Measurements from ENCODE around the gene C1orf159. TPM values are rescaled to one million over a fixed set of nuclear protein-coding genes. Genes with fewer than 3 reads are reported as not detected.
A peak's percentile ranks its signal among the peaks of the same experiment; 100 is the strongest.

The C1orf159 gene
- total RNA-seq, 3 donors from 2014 or later, result 18.4 to 25.3 (median 24.0) TPM

GRCh38 chr1:1116701-1117468 is 996 bp upstream of the C1orf159 start:
- ATAC-seq (peak; percentile 0), DNase-seq (peak in 1 of 3 donors; percentile 68)
- intact Hi-C loops (cut with DNase I, micrococcal nuclease), result no loop called here
- peaks cover 14% of the 10 kb centered on the region for H3K4me1 ChIP-seq (ENCODE audit: low read depth)
- no peaks in the 10 kb centered on the region for H3K36me3 ChIP-seq (ENCODE audit: low read depth)
- H3K4me3 ChIP-seq, result peak overlapping the region; percentile 26
- TF ChIP-seq, protein P1, sequence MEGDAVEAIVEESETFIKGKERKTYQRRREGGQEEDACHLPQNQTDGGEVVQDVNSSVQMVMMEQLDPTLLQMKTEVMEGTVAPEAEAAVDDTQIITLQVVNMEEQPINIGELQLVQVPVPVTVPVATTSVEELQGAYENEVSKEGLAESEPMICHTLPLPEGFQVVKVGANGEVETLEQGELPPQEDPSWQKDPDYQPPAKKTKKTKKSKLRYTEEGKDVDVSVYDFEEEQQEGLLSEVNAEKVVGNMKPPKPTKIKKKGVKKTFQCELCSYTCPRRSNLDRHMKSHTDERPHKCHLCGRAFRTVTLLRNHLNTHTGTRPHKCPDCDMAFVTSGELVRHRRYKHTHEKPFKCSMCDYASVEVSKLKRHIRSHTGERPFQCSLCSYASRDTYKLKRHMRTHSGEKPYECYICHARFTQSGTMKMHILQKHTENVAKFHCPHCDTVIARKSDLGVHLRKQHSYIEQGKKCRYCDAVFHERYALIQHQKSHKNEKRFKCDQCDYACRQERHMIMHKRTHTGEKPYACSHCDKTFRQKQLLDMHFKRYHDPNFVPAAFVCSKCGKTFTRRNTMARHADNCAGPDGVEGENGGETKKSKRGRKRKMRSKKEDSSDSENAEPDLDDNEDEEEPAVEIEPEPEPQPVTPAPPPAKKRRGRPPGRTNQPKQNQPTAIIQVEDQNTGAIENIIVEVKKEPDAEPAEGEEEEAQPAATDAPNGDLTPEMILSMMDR (IDR thresholded peaks at IDR 0.05), result no peak
- peaks cover 6% of the 10 kb centered on the region for H3K9me3 ChIP-seq

DNA sequence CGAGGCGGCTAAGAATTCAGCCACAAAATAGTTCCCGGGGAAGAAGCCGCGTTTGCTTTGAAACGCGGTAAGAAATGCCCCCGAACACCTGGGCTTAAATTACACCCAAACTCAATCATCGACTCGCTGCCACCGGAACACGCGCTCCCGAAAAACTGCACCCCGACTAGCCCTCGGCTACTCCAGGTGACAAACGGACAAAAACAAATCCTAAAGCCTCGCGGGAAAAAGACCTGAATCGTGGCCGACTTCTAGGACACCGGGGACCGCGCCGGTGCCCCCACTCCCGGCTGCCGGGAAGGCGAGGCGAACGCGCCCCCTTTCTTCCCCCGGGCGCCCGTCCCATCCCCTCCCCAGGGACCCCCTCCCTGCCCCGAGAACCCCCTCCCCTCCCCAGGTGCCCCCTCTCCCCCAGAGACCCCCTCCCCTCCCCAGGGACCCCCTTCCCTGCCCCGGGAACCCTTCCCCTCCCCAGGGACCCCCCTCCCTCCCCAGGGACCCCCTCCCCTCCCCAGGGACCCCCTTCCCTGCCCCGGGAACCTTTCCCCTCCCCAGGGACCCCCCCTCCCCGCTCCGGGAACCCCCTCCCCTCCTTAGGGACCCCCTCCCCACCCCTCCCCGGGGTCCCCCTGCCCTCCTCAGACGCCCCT is 628 bp downstream of the C1orf159 start:
- intact Hi-C loops (cut with DNase I, micrococcal nuclease), result no loop called here
- ATAC-seq, result no peak
- peak in 2 of 3 donors; percentile 42 to 60 for DNase-seq
- H3K9me3 ChIP-seq, result peaks cover 6% of the 10 kb centered on the region
- H3K4me1 ChIP-seq (ENCODE audit: low read depth), result peaks cover 11% of the 10 kb centered on the region
- H3K36me3 ChIP-seq (ENCODE audit: low read depth), result no peaks in the 10 kb centered on the region
- TF ChIP-seq, protein P1 (IDR thresholded peaks at IDR 0.05), result no peak
- H3K4me3 ChIP-seq, result peak overlapping the region; percentile 65

DNA sequence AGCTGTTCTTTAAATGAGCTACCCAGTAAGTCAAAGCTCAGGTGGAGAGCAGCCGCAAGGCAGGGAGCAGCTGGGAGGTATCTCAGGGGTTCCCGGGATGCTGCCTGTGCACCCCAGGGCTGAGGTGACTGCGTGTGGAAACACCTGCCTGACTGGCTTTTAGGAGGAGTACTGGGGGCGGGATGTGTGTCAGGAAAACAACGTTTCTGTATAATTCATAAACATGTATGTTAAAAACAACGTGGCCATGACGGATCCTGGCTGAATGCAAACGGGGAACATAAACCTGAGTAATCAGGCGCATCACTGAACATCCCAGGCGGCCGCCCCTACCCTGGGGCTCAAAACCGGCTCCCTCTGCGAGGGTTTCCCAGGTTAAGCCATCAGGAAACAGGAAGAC is 1.5 kb downstream of the C1orf159 start:
- Histone ChIP-seq H3K4me1 (ENCODE audit: low read depth) (peaks cover 19% of the 10 kb centered on the region), H3K36me3 (ENCODE audit: low read depth) (no peaks in the 10 kb centered on the region), H3K9me3 (peaks cover 6% of the 10 kb centered on the region), H3K4me3 (no peak overlapping the region)
- DNase-seq, result peak in 1 of 3 donors; percentile 26
- intact Hi-C loops (cut with DNase I, micrococcal nuclease), result no loop called here
- ATAC-seq, result no peak
- TF ChIP-seq, protein P1 (IDR thresholded peaks at IDR 0.05), result no peak

DNA sequence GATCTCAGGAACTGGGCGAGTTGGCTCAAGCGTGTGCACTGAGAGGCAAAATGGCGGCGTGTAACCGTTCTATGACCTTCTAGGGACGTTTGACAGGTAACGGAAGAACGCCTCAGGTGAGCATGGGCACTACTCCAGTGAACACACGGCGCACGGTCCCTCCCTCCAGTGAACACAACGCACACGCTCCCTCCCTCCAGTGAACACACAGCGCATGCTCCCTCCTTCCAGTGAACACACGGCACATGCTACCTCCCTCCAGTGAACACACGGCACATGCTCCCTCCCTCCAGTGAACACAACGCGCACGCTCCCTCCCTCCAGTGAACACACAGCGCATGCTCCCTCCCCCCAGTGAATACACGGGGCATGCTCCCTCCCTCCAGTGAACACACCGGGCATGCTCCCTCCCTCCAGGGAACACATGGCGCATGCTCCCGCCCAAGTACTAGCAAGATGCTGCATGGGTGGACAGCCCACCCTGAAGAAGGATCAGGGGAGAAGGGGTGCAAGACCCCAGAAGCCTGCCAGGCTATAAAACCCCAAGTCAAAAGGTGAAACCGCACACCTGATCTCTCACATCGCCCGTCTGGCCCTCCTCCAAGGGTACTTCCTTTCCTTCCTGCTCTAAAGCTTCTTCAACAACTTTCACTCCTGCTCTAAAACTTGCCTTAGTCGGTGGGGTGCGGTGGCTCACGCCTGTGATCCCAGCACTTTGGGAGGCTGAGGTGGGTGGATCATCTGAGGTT is 3.5 kb downstream of the C1orf159 start:
- peak in 1 of 3 donors; percentile 25 for DNase-seq
- no peak for ATAC-seq
- TF ChIP-seq, protein P1 (IDR thresholded peaks at IDR 0.05), result no peak
- intact Hi-C loops (cut with DNase I, micrococcal nuclease), result no loop called here
- Histone ChIP-seq H3K36me3 (ENCODE audit: low read depth) (no peaks in the 10 kb centered on the region), H3K4me3 (no peak overlapping the region), H3K9me3 (peaks cover 6% of the 10 kb centered on the region), H3K4me1 (ENCODE audit: low read depth) (peaks cover 21% of the 10 kb centered on the region)

DNA sequence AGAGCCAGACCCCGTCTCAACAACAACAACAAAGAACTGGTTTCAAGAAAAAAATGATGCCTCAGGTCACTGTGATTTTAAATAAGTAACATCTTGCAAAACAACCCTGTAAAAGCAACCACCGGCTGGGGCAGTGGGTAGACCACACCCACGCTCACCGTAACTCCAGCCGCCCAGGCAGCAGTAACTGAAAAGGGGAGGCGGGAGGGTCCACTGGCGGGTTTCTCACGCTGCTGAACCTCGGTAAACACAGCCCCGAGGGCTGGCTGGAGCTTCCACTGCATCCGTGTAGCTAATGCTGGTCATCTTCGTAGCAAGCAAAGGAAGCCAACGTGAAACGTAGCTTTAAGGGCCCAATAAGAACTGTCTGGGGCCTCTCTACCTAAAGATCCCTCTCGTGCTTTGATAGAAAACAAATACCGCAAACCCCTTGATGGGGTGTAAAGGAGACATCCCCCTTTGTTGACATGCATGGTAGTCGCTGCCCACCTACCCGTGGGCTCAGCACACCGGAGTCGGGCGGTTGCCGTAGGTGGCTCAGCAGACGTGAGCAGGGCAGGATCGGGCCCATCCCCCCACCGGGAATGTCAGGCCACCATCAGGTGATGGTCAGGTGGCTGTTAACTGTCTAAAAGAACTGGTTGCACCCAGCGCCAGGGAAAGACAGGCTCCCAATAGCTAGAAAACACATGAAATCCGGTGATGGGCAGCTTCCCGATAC is 4.2 kb downstream of the C1orf159 start:
- intact Hi-C loops (cut with DNase I, micrococcal nuclease), result no loop called here
- peak in 1 of 3 donors; percentile 32 for DNase-seq
- TF ChIP-seq, protein P1 (IDR thresholded peaks at IDR 0.05), result no peak

More for the DNA sequence above, 4.2 kb downstream of the C1orf159 start:
- H3K4me1 ChIP-seq (ENCODE audit: low read depth), result peaks cover 16% of the 10 kb centered on the region
- peaks cover 6% of the 10 kb centered on the region for H3K9me3 ChIP-seq
- ATAC-seq, result no peak
- no peaks in the 10 kb centered on the region for H3K36me3 ChIP-seq (ENCODE audit: low read depth)
- no peak overlapping the region for H3K4me3 ChIP-seq
